ENCODE results near the gene CLPSL1. TPM values are rescaled to one million over a fixed set of nuclear protein-coding genes. Genes with fewer than 3 reads are reported as not detected.
A peak's percentile ranks its signal among the peaks of the same experiment; 100 is the strongest.

Gene CLPSL1
- total and polyA plus RNA-seq, 2 of the 13 experiments (the other 11 are each of a cell fraction or from before 2014, with no cell fraction given), result not detected

DNA sequence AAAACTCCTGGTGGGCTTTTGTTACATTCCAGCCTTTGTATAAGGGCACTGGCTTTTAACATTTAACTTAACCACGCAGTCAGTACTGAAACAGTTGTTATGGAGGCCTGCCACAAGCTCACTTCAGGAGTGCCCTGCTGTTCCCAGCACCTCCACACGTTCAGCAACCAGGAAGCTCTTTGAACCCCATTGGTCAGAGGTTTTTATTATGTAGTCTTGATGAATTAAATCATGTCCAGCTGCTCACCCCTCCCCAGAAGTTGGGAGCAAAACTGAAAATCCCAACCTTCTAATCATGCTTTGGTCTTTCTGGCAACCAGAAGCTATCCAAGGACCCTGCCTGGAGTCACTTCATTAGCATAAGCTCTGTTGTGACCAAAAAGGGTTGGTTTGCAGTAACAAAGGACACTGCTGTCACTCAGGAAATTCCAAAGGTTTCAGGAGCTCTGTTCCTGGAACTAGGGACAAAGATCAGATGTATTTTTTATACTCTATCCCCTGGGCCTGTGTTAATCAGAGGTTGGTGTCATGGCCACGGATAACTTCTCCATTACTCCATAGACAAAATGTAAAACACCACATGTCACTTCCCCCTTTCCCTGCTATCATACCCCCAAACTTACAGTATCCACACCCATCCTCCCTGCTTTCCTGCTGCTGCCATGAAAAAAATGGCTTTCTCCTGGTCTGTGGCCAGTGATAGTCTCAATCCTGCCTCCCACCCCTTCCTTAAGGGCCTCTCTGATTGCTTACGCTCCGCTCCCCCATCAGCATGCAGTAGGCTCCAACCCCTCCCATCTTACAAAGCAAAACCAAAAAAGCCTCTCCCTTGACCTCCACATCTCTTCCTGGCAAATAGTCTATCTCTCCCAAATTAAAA lies 40.9 kb upstream of the CLPSL1 start:
- ChIA-PET POLR2A (interaction anchor here (0.8 to 1.2 kb wide), 6 partner anchors 14 to 267 kb away, joined by 3 to 8 read pairs (median 4); partner anchors contain the start of gene TEAD3), CTCF (ENCODE audit: low intra/inter-chr PET ratio, low total read pairs) (interaction anchor here (1.1 kb wide), 1 partner anchor 156 kb away, joined by 3 read pairs; no protein-coding TSS in a partner anchor)
- Histone ChIP-seq H3K4me2 (ENCODE audit: low read depth, low read length) (peak overlapping the region; percentile 74), H3K36me3 (replicated peaks in 1 of 2; ENCODE audit: control insufficient read depth in 1 of 2, insufficient read depth in 2 of 2, low read length in 2 of 2) (no peaks in the 10 kb centered on the region), H4K20me1 (ENCODE audit: insufficient read depth, low read length) (no peaks in the 10 kb centered on the region), H3K4me3 (replicated peaks in 1 of 3; ENCODE audit: insufficient read depth in 1 of 3, low read depth in 2 of 3, low read length in 3 of 3) (peak overlapping the region in 2 of 3 experiments; percentile 22 to 42; a peak in 4 of 6 replicates), H3K79me2 (ENCODE audit: insufficient read depth, low read length) (no peaks in the 10 kb centered on the region), H3K4me1 (ENCODE audit: insufficient read depth, low read length) (peaks cover 74% of the 10 kb centered on the region), H3K9ac (ENCODE audit: insufficient read depth, low read depth, low read length) (peak overlapping the region; percentile 58), H3K27ac (ENCODE audit: extremely low read length, insufficient read depth, low read length) (peak overlapping the region; percentile 79), H2AFZ (ENCODE audit: low read length) (peak overlapping the region; percentile 59), H3K27me3 (ENCODE audit: control insufficient read depth in 1 of 2, insufficient read depth in 2 of 2, low read length in 2 of 2) (no peaks in the 10 kb centered on the region), H3K9me3 (ENCODE audit: low read length) (no peaks in the 10 kb centered on the region)
- peak; percentile 91 for FAIRE-seq
- peak; percentile 94 for DNase-seq (ENCODE audit: low spot score)
- ATAC-seq, result peak; percentile 76
- WGBS (ENCODE audit: low lambda C conversion rate), result 44% methylated on average over 5 of the region's 5 CpGs
- intact Hi-C loops (cut with micrococcal nuclease; ENCODE audit: unreplicated experiment) (loop anchor here (10.0 kb wide), 1 partner anchor 445 kb away; the partner anchor contains the start of gene DEF6), in situ Hi-C loops (cut with HindIII; ENCODE audit: extremely low pct_ligation_motif_present, low pct_unique_long_range_greater_than_20kb) (loop anchor here (5.0 to 10.0 kb wide), 2 partner anchors 158 to 425 kb away; no protein-coding TSS in a partner anchor)
- no TSS peak for BruUV-seq (replicated peaks)
- TF ChIP-seq CEBPG (CRISPR knock-in tag; IDR thresholded peaks at IDR 0.05) (0 out of 2 replicates have a peak, but pooled peaks have one; percentile 12), ARNT (IDR thresholded peaks at IDR 0.05) (no peak), HNF4G (IDR thresholded peaks at IDR 0.05; ENCODE audit: borderline replicate concordance, low read depth, low read length) (peak; percentile 83), HNF4G (CRISPR knock-in tag; IDR thresholded peaks at IDR 0.05; ENCODE audit: borderline replicate concordance, low read depth) (peak; percentile 71; the same call in 1 of the 2 replicates), SOX6 (IDR thresholded peaks at IDR 0.05) (no peak), SOX6 (CRISPR knock-in tag; IDR thresholded peaks at IDR 0.05) (peak; percentile 93), CREM (IDR thresholded peaks at IDR 0.05) (peak; percentile 35; the same call in 1 of the 2 replicates), CREM (CRISPR knock-in tag; IDR thresholded peaks at IDR 0.05) (no peak), ZNF614 (CRISPR knock-in tag; IDR thresholded peaks at IDR 0.05; ENCODE audit: borderline replicate concordance) (peak; percentile 74), TGIF2 (CRISPR knock-in tag; IDR thresholded peaks at IDR 0.05) (peak; percentile 34; the same call in 1 of the 2 replicates), BCL6 (CRISPR knock-in tag; IDR thresholded peaks at IDR 0.05) (peak; percentile 67)
- TF ChIP-seq, protein P1, sequence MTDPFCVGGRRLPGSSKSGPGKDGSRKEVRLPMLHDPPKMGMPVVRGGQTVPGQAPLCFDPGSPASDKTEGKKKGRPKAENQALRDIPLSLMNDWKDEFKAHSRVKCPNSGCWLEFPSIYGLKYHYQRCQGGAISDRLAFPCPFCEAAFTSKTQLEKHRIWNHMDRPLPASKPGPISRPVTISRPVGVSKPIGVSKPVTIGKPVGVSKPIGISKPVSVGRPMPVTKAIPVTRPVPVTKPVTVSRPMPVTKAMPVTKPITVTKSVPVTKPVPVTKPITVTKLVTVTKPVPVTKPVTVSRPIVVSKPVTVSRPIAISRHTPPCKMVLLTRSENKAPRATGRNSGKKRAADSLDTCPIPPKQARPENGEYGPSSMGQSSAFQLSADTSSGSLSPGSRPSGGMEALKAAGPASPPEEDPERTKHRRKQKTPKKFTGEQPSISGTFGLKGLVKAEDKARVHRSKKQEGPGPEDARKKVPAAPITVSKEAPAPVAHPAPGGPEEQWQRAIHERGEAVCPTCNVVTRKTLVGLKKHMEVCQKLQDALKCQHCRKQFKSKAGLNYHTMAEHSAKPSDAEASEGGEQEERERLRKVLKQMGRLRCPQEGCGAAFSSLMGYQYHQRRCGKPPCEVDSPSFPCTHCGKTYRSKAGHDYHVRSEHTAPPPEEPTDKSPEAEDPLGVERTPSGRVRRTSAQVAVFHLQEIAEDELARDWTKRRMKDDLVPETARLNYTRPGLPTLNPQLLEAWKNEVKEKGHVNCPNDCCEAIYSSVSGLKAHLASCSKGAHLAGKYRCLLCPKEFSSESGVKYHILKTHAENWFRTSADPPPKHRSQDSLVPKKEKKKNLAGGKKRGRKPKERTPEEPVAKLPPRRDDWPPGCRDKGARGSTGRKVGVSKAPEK (CRISPR knock-in tag; IDR thresholded peaks at IDR 0.05; ENCODE audit: borderline replicate concordance), result no peak
- TF ChIP-seq, protein P2, sequence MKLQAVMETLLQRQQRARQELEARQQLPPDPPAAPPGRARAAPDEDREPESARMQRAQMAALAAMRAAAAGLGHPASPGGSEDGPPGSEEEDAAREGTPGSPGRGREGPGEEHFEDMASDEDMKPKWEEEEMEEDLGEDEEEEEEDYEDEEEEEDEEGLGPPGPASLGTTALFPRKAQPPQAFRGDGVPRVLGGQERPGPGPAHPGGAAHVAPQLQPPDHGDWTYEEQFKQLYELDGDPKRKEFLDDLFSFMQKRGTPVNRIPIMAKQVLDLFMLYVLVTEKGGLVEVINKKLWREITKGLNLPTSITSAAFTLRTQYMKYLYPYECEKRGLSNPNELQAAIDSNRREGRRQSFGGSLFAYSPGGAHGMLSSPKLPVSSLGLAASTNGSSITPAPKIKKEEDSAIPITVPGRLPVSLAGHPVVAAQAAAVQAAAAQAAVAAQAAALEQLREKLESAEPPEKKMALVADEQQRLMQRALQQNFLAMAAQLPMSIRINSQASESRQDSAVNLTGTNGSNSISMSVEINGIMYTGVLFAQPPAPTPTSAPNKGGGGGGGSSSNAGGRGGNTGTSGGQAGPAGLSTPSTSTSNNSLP (IDR thresholded peaks at IDR 0.05; ENCODE audit: low read depth, low read length), result peak; percentile 85
- TF ChIP-seq, protein P3, sequence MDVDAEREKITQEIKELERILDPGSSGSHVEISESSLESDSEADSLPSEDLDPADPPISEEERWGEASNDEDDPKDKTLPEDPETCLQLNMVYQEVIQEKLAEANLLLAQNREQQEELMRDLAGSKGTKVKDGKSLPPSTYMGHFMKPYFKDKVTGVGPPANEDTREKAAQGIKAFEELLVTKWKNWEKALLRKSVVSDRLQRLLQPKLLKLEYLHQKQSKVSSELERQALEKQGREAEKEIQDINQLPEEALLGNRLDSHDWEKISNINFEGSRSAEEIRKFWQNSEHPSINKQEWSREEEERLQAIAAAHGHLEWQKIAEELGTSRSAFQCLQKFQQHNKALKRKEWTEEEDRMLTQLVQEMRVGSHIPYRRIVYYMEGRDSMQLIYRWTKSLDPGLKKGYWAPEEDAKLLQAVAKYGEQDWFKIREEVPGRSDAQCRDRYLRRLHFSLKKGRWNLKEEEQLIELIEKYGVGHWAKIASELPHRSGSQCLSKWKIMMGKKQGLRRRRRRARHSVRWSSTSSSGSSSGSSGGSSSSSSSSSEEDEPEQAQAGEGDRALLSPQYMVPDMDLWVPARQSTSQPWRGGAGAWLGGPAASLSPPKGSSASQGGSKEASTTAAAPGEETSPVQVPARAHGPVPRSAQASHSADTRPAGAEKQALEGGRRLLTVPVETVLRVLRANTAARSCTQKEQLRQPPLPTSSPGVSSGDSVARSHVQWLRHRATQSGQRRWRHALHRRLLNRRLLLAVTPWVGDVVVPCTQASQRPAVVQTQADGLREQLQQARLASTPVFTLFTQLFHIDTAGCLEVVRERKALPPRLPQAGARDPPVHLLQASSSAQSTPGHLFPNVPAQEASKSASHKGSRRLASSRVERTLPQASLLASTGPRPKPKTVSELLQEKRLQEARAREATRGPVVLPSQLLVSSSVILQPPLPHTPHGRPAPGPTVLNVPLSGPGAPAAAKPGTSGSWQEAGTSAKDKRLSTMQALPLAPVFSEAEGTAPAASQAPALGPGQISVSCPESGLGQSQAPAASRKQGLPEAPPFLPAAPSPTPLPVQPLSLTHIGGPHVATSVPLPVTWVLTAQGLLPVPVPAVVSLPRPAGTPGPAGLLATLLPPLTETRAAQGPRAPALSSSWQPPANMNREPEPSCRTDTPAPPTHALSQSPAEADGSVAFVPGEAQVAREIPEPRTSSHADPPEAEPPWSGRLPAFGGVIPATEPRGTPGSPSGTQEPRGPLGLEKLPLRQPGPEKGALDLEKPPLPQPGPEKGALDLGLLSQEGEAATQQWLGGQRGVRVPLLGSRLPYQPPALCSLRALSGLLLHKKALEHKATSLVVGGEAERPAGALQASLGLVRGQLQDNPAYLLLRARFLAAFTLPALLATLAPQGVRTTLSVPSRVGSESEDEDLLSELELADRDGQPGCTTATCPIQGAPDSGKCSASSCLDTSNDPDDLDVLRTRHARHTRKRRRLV (CRISPR knock-in tag; IDR thresholded peaks at IDR 0.05), result peak; percentile 77; the same call in 1 of the 2 replicates
